ENCODE data around the gene FES. TPM values are rescaled to one million over a fixed set of nuclear protein-coding genes. Genes with fewer than 3 reads are reported as not detected.
A peak's percentile ranks its signal among the peaks of the same experiment; 100 is the strongest.

The FES gene
- total RNA-seq, 1 experiment from 2014 or later = 6.7 TPM

DNA sequence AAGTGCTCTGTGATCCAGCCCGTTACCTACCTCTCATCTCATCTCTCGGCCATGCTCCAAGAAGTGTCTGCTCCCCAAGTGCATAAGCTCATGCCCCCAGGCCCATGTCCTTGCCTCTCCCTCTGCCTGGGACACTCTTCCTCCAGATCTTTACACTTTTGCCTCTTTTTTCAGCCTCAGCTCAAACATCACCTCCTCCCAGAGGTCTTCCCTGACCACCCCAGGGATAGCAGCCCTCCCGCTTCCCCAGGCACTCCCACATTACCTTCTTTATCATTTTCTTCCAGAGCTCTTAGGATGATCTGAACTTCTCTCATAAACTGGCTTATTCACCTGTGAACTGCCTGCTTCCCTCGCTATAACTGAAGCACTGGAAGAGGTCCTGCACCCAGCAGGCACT lies 18.6 kb upstream of the FES start:
- Histone ChIP-seq H3K4me1 (ENCODE audit: insufficient read depth, low read length) (peaks cover 3% of the 10 kb centered on the region; the same call in 1 of the 2 replicates), H4K20me1 (ENCODE audit: control insufficient read depth, insufficient read depth, insufficient read length) (no peaks in the 10 kb centered on the region), H2BK12ac (ENCODE audit: insufficient read length, low read depth, low read length) (no peak overlapping the region)

More for the DNA sequence above, 18.6 kb upstream of the FES start:
- H2BK15ac ChIP-seq (ENCODE audit: low read depth, low read length) = no peak overlapping the region
- DNase-seq = no peak
- H3K18ac ChIP-seq (ENCODE audit: insufficient read length, low read depth, low read length) = no peak overlapping the region
- H2AK5ac ChIP-seq (ENCODE audit: insufficient read length, low read length) = no peak overlapping the region
- H3K56ac ChIP-seq (ENCODE audit: insufficient read length, low read depth, low read length) = no peak overlapping the region
- no peak overlapping the region for H3T11ph ChIP-seq (ENCODE audit: low read length)
- H4K91ac ChIP-seq (ENCODE audit: insufficient read length, low read depth, low read length) = no peak overlapping the region
- H2BK120ac ChIP-seq (ENCODE audit: low read depth, low read length, poor library complexity, severe bottlenecking) = no peak overlapping the region
- H4K5ac ChIP-seq (ENCODE audit: insufficient read length, low read depth, low read length) = no peak overlapping the region
- H3K27ac ChIP-seq (ENCODE audit: insufficient read length, low read depth, low read length) = no peak overlapping the region
- no peak overlapping the region for H3K23ac ChIP-seq (ENCODE audit: insufficient read length, low read depth, low read length)
- no CpG with 5 or more reads among the region's 4 CpGs for whole genome bisulfite sequencing (ENCODE audit: extremely low coverage, insufficient read length, low lambda C conversion rate)
- H3K9me3 ChIP-seq (ENCODE audit: control insufficient read depth, low read depth, low read length) = no peaks in the 10 kb centered on the region
- no peaks in the 10 kb centered on the region for H3K23me2 ChIP-seq (ENCODE audit: insufficient read length, low read depth, low read length, poor library complexity, severe bottlenecking)
- no peaks in the 10 kb centered on the region for H3K79me1 ChIP-seq (ENCODE audit: insufficient read depth, low read depth, low read length, poor library complexity, severe bottlenecking)
- no peak overlapping the region for H4K8ac ChIP-seq (replicated peaks; ENCODE audit: insufficient read length, low read depth, low read length)
- H3K27me3 ChIP-seq (ENCODE audit: insufficient read depth, low read length) = no peaks in the 10 kb centered on the region
- no peak overlapping the region for H3K4ac ChIP-seq (ENCODE audit: low read depth, low read length)
- no peak overlapping the region for H2BK5ac ChIP-seq (ENCODE audit: insufficient read length, low read length)
- H2AFZ ChIP-seq (ENCODE audit: low read length) = no peak overlapping the region
- no peaks in the 10 kb centered on the region for H3K79me2 ChIP-seq (ENCODE audit: insufficient read depth, low read length)
- H2BK20ac ChIP-seq (ENCODE audit: low read depth, low read length, poor library complexity, severe bottlenecking) = no peak overlapping the region
- Mint-ChIP-seq H3K27me3 (ENCODE audit: low read depth) (no peaks in the 10 kb centered on the region), H3K36me3 (ENCODE audit: insufficient read depth in 1 of 3, low read depth in 3 of 3) (no peaks in the 10 kb centered on the region; a peak in 1 of 7 replicates), H3K27ac (peak overlapping the region in 1 of 3 experiments; percentile 30; a peak in 1 of 7 replicates), H3K9me3 (peaks cover 0 to under 1% of the 10 kb centered on the region in 2 experiments; a peak in 2 of 5 replicates), H3K4me1 (peaks cover 30 to 37% of the 10 kb centered on the region in 2 experiments), H3K4me3 (no peak overlapping the region)
- no peak overlapping the region for H3K4me2 ChIP-seq (ENCODE audit: insufficient read depth, insufficient read length, low read length)
- no peak overlapping the region for H3K9ac ChIP-seq (ENCODE audit: extremely low read depth, insufficient read length, low read length)
- no peak overlapping the region; the same call in 1 of the 2 replicates for H3K14ac ChIP-seq (ENCODE audit: insufficient read depth, low read length)
- TF ChIP-seq, protein P1, sequence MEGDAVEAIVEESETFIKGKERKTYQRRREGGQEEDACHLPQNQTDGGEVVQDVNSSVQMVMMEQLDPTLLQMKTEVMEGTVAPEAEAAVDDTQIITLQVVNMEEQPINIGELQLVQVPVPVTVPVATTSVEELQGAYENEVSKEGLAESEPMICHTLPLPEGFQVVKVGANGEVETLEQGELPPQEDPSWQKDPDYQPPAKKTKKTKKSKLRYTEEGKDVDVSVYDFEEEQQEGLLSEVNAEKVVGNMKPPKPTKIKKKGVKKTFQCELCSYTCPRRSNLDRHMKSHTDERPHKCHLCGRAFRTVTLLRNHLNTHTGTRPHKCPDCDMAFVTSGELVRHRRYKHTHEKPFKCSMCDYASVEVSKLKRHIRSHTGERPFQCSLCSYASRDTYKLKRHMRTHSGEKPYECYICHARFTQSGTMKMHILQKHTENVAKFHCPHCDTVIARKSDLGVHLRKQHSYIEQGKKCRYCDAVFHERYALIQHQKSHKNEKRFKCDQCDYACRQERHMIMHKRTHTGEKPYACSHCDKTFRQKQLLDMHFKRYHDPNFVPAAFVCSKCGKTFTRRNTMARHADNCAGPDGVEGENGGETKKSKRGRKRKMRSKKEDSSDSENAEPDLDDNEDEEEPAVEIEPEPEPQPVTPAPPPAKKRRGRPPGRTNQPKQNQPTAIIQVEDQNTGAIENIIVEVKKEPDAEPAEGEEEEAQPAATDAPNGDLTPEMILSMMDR (conservative IDR thresholded peaks at IDR 0.05) = no peak

Data from H9 (cell line).